CD4-positive, alpha-beta T cell treated with Interleukin-2 at 100 ng/mL for 4 hours (primary cell): ENCODE results near the gene ANKRD55.
"Not testable (repeated sequence)": the region's sequence is repeated elsewhere in the genome, so short reads cannot be mapped to it uniquely, and the experiment has no call there.

Experiments
- DNase-seq: peaks from one replicate; pipeline ENCODE4 v3.0.0-alpha.2; 2020; ENCODE audit warnings: low spot score

Gene ANKRD55

GRCh38 chr5:56207537-56207936 lies 25.6 kb downstream of the ANKRD55 start:
- no peak for DNase-seq

DNA sequence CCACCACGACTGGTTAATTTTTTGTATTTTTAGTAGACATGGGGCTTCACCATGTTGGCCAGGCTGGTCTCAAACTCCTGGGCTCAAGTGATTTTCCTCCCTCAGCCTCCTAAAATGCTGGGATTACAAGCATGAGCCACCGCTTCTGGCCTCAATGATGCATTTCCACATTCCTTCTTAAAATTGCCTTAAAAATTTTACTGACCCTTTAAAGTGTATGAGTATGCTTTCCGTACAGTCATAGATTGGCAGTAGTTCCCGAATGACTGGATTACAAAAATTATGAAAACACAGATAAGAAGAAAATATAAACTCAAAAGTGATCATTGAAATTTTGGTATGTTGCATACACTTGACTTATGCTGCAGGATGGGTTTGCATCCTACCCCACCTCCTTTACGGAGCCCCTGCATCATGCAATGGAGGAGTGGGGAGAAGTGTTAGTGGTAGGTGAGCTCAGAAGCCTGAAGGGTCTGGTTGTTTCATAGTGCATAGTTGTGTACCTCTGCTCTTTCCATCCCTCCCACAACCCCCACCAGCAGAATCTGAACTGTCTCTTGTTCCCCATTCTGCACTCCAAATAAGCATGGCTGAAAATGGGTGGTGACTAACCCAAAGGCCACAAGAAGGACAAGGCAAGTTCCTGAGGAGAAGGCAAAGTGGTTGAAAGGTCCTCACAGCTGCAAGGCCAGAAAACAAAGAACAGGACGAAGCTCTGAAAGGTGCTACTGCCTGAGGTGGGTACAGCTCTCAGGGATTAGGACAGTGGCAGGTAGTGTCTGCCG lies 26.8 kb downstream of the ANKRD55 start:
- no peak for DNase-seq

- not testable (repeated sequence) for DNase-seq
Measured at GRCh38 chr5:56203936-56204335, 29.2 kb downstream of the ANKRD55 start.

GRCh38 chr5:56202483-56202882 lies 30.6 kb downstream of the ANKRD55 start:
- DNase-seq, result no peak

DNA sequence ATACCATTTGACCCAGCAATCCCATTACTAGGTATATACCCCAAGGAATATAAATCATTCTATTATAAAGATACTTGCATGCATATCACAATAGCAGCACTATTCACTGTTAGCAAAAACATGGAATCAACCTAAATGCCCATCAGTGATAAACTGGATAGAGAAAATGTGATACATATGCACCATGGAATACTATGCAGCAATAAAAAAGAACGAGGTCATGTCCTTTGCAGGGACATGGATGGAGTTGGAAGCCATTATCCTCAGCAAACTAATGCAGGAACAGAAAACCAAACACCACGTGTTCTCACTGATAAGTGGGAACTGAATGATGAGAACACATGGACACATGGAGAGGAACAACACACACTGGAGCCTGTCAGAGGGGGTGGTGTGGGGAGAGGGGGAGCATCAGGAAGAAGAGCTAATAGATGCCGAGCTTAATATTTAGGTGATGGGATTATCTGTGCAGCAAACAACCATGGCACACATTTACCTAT lies 31.3 kb downstream of the ANKRD55 start:
- not testable (repeated sequence) for DNase-seq

DNA sequence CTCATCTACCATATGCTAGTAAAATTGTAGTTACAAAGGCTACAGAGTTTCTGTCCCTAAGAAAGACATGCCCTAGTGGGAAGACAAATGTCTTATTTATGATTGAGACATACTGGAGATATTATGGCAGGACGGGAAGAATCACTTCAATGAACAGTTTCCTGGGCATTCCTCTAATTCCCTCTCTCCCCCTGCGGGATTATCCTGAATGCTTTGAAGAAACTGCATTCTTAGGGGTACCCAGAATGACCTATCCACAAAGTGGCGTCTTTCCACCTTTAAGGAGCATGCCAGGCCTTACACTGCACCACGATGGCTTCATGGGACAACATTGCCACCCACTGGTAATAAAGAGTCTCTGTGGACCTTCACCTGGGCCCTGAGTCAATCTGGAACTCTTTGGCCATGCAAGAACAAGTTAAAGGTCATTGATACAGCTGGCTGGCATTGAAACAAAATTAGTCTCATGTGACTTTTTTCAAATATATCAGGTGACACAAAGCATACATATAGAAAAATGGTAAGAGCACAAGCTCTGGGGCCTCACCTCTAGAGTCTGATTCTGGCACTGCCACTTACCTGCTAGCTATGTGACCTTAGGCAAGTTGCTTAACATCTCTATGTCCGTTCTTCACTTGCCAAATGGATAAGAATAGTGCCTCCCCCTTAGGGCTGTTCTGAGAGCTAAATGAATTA lies 32.0 kb downstream of the ANKRD55 start:
- DNase-seq, result peak; percentile 71

GRCh38 chr5:56195016-56195415 lies 38.1 kb downstream of the ANKRD55 start:
- DNase-seq, result no peak

- no peak for DNase-seq
Measured at GRCh38 chr5:56192246-56192645, 40.9 kb downstream of the ANKRD55 start.

DNA sequence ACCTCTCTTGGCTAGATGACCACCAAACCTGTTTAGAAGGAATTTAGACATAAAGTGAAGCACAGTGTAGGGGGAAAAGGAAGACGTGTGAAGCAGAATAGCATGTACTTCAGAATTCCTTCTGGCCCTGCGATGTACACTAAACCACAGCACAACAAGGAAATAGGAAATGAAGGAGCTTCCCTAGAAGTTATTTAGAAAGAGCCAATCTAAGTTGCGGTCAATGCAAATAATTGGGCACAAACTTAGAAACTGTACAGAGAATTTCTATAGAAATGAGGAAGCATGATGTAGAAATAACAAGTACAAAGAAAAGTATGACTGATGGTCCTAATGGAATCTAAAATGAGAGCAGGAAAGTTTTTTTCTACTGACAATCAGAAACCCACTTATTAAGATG lies 41.5 kb downstream of the ANKRD55 start:
- no peak for DNase-seq

- peak; percentile 47 for DNase-seq
Measured at GRCh38 chr5:56190497-56190896, 42.6 kb downstream of the ANKRD55 start.

DNA sequence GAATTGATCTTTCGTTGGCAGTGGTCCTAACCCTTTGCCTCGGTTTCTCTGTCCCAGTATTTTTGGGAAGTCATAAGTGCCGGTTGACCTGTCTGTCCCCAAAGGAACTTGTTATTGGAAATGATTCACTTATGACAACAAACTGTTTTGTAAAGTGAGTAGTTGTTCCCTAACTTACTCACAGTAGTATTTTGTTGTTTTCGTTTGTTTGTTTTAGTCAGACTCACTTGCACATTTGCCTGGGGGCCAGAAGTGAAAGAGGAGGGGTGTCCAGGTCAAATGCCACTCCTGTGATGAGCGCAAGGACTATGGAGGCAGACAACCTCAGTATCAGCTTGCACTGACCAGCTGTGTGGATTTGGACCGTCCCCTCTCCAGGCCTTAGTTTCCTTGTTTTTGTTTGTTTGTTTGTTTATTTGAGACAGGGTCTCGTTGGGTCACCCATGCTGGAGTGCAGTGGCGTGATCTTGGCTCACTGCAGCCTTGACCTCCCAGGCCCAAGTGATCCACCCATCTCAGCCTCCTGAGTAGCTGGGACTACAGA lies 47.3 kb downstream of the ANKRD55 start:
- no peak for DNase-seq

GRCh38 chr5:56183506-56183905 lies 49.6 kb downstream of the ANKRD55 start:
- DNase-seq, result no peak

DNA sequence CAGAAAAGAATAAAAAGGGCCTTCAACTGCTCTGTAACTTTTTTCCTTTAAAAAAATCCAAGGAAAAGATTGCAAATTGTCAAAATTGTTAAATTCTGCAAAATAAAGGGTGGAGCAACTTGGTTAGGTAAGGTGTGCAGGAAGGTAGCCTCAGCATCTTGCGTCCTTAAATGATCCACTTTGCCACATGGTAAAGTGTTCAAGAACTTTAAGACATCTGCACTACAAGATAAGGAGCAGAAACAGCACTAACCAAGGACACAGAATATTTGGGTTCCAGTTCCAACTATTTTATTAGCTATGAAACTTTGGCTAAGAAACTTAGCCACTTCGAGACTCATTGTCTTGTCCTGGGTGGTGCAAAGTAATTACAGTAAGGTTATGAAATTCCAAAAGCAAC lies 53.7 kb downstream of the ANKRD55 start:
- no peak for DNase-seq

DNA sequence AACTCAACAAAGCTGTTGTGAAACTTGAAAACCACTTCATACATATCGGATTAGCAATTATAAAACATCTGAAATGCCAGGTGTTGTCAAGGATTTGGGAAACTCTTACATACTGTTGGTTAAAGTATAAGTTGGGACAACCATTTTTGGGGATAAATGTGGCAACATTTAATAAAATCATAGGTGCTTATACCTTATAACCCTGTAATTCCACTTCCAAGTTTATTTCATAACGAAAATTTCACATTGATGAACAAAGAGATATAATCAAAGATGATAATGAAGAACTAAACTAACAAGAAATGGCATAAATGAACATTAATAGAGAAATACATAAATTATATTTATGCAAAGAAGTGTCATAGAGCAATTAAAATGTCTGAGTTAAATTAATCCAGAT lies 54.3 kb downstream of the ANKRD55 start:
- DNase-seq, result no peak

DNA sequence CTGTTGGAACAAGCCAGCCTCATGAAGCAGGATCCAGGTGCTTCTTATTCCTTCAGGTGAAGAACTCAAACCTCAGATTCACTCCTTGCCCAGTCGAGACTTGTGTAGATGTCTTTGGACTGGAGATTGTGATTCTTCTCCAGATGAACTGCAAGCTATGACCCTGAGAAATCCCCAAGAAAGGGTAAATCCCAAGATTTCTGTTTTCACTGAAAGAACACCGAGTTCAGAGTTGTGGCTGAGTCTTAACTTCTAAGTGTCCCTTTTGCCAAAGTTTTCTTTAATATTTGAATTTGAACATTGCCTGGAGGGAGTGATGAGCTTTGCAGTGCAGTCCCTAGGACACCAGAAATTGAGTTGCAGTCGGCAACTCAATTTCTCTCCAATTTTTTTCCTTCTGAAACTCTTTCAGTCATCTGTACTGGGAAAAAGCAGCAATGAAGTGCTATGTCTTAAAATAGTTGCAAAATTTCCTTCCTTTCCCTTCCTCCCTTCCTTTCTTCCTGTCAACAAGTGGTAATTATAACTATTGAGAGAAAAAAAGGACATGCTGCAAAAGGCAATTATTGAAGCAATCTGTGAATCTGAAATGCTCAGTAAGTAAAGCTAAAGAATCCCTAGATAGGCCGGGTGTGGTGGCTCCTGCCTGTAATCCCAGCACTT lies 56.1 kb downstream of the ANKRD55 start:
- no peak for DNase-seq

DNA sequence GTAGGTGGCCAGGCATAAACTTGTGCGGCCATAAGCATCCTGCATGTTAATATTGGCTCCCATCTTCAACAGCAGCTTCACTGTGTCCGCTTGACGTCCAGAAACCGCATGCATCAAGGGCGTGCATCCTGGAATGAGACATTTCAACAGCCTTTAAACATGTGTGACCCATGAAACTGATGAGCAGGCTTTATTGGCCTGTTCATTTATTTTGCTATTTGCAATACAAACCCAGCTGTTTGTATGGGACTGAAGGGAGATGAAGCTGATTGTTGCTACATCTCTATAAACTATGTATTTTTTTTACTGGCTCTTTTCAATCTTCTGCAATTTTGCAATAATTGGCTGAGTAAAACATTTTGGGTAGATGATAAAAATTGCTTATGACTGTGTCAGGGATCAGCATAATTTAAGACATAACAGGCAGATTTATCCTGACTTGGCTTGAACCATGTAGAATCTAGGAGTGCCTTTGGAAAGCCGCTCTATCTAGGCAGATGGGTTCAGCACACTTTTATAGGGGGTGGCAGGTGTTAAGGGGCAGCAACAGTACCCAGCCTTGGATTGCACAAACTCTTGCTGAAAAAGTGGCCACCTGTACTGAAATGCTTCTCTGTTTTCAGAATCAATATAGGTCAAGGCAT lies 56.9 kb downstream of the ANKRD55 start:
- no peak for DNase-seq

- no peak for DNase-seq
Measured at GRCh38 chr5:56175488-56175887, 57.6 kb downstream of the ANKRD55 start.

DNA sequence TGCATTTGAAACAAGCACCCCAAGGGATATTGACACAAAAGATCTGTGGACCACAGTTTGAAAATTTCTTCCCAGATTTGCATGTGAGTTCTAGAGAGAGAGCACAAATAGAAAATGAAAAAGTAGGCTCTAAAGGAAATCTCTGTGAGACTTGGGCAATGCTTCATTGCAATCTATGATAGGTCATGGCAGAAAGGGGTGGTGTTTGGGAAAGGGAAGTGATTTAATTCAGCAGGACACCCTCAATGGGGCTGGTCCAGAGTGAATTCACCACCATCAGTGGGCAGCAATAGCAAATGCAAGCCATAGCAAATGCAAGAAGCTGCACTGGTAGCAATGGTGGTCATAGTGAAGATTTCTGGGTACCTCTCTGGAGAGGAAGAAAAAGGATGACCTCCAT lies 58.1 kb downstream of the ANKRD55 start:
- no peak for DNase-seq

DNA sequence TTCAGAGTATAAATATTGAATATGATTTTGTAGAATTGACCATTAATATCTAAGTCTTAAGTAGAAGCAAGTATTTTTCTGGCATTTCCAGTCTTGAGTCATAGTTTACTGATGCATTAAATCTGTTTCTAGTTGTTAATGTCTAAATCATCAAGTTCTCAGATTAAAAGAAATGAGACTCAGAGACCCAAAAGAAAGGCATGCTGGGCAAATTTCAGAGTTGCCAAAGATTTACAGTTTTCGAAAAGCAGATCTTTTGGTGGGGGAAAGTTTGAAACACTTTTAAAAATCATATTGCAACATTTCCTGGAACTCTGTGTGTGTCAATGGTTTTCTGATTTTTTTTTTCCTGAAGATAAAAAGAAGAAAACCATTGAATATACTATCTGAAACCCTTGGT lies 60.9 kb downstream of the ANKRD55 start:
- no peak for DNase-seq

DNA sequence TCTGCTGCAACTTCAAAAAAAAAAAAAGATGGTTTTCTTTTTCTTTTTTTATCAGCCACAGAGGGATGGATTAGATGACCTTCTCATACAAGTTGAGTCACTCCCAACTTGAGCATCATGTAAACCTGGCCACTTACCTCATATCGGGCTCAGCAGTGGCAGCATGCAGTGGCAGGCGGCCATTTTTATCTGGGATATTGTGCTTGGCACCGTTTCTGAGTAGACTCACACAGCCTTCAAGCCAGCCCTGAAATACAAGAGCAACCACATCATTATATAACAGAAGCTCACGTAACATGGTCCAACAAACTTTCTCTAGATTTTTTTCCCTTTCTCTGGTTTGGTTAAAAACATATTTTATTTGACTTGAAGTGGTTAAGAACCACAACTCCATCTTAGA lies 62.6 kb downstream of the ANKRD55 start:
- no peak for DNase-seq

DNA sequence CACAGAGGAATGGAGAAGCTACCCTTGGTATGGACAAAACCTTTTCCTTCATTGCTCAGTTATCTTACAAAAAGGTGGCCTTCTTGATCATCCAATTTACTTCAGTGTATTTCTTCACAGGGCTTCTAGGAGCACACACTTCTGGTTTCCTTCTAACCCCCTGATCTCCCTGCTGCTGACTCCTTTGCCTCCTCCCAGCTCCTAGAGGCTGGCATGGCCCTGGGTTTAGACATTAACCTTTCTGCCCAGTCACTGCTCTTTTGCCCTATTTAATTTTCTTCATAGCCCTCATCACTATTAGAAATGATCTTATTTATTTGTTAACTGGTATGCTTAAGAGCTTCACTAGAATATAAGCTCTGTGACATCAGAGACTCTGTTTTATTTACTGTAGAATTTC lies 63.2 kb downstream of the ANKRD55 start:
- DNase-seq, result no peak

DNA sequence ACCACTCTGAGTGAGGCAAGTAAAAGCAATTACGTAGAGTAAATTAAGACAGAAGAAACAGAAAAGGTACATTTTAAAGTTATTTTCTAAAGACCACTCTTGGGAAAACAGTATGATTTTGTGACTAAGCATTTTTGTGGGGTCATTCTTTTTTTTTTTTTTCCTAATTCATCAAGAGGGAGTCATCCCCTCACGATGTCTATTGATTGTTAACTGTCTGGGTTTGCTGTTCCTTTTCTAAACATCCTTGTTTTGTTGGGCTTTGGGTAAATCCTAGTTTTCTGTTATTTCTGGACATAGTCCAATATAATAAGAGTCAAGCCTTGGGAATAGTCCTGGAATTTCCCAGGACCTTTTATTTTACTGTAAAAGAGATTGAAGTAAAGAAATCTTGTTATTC lies 63.8 kb downstream of the ANKRD55 start:
- DNase-seq, result no peak
